Mononuclear cell (primary cell): ENCODE results near the gene BAMBI. TPM values are rescaled to one million over a fixed set of nuclear protein-coding genes. Genes with fewer than 3 reads are reported as not detected.

Source experiments
- H3K27me3 ChIP-seq: 2 replicates; pipeline ENCODE4 v1.6.0; 2011; ENCODE audit warnings: low read length, control low read depth; ENCODE audit not compliant: insufficient read depth
- H3K4me1 ChIP-seq: 2 replicates; pipeline ENCODE4 v1.5.1; 2011; ENCODE audit warnings: mild to moderate bottlenecking, low read length, control low read depth; ENCODE audit not compliant: insufficient read depth
- H3K4me3 ChIP-seq: 2 replicates; pipeline ENCODE4 v1.5.1; 2011; ENCODE audit warnings: mild to moderate bottlenecking, low read length, moderate library complexity
- H3K9me3 ChIP-seq: 2 replicates; pipeline ENCODE4 v1.5.1; 2011; ENCODE audit warnings: low read depth, mild to moderate bottlenecking, control low read depth, low read length
- total RNA-seq: library from RNA; depleted of rRNA; stranded (reverse); fragments of >200 nt; gene quantifications from one replicate; pipeline ENCODE4 v1.2.3, GENCODE V29; 2012

Gene BAMBI
- total RNA-seq, 1 donor = 1.9 TPM

DNA sequence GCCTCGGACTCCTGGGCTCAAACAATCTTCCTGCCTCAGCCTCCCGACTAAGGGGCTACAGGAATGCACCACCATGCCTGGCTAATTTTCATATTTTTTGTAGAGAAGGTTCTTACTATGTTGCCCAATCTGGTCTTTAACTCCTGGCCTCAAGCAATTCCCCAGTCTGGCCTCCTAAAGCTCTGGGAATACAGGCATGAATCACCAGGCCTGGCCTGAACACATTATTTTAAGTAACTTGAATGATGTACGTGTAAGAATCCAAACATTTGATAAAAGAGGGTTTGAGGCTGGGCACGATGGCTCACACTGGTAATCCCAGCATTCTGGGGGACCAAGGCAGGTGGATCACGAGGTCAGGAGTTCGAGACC lies 13.0 kb upstream of the BAMBI start:
- H3K9me3 ChIP-seq = no peaks in the 10 kb centered on the region
- no peak overlapping the region for H3K4me3 ChIP-seq
- peaks cover 40% of the 10 kb centered on the region for H3K27me3 ChIP-seq
- peaks cover 8% of the 10 kb centered on the region for H3K4me1 ChIP-seq

DNA sequence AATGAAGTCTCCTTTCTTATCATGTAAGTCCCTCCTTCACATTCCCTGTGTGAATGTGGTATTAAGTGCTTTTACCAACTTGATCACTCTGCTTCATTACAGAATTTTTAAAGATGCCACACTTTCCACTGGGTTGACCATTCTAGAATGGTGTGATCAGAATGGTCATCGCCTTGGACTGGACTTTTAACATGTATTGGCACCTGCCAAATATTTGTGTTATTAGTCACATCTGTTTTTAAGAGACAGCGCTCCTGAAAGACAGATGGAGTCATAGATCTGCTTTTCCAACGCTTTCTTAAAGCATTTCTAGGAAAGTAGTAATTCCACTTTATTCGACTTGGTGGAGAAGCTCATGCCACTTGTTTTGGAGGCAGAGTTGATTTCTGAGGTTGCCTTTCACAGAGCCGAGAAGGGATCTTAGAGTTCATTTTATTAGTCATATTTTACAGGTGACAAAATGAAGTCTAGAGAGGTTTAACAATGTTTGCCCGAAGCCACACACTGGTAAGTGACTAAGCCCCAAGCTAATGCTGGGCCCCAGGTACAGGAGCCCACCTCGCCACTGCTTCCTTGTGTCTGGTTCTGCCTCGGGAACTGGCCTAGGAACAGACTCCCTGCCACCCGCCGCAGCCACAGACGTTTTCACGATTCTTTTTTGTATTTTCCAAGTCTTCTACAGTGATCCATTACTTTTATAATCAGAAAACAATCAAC lies 10.4 kb upstream of the BAMBI start:
- H3K27me3 ChIP-seq = peaks cover 53% of the 10 kb centered on the region

DNA sequence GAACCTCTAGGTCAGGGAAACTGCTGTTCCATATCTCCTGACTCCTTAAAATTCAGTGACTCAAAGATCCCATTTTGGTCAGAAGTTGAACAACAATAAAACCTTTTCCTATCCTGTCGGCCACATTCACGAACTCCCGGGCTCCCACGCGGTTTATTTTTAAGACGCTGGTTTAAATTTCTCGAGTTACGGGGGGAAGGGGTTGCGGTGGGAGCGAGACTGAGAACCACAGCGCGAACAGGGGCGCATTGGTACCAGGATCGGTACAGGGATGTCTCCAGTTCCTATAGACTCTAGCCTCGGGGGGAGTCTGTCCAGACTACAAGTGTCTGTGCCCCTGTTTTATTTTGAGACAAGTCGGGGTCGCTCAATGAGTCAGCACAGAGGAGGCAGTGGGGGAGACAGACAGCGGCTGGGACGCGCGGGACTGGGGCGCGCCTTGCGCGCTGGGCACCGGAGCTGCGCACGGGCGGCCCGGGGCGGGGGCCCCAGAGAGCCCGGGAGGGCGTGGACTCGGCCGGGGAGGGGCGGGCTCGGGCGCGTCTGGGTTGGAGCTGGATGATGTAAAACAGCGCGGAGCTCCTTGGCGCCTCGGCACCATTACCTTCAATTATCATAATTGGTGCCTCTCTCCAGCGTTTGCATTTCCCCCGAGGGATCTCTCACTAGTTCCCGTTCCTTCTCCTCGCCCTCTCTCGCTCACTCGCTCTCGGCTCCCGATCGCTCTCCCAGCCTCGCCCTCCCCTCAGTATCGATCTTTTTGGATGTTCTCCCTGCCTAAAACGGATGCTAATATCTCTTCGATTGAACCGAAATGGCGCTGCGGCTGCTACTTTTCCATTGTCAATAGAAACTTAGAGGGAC lies 8.7 kb upstream of the BAMBI start:
- no peak overlapping the region for H3K4me3 ChIP-seq

More for the DNA sequence above, 10.4 kb upstream of the BAMBI start:
- Histone ChIP-seq H3K4me3 (no peak overlapping the region), H3K9me3 (no peaks in the 10 kb centered on the region), H3K4me1 (peaks cover 8% of the 10 kb centered on the region)

DNA sequence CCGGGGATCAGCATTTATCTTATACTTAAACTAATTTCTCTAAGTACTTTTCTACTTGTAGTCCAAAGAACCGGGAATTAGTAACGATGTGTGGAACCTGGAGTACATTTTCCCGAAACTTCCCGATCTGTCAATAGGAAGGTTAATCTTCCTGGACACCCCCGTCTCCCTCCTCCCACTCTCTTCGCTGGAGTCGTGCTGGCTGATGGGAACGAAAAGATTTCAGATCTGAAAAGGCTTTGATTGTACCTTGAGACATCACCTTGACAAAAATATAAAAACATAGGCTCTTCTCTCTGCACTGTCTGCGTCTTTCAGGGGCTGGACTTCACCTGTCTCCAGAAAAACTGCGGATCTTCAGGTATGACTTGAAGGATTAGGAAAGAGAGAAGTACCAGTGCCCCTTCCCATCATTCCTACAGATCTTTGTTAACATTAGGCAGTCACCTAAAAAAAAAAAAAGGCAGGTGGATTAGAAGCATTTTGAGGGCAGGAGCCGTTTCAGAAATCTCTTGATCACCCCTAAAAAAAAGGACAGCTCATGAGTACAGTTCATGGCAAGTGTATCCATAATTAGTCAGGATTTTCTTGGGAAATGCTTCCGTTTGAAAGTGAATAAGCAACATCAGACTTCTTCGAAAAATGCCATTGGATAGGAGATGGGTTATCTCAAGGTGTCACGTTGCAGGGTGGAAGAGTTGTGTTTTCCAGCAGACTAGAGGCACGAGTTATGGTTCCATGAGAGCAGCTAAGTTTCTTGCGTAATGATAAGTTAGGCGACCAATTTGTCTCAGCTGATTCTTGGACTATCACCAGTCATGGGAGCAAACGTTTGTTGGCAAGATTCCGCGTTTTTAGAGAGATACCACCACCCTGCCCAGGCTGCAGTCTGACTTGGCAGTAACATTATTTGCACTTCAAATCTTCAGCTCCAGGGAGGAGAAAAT lies 7.8 kb upstream of the BAMBI start:
- Histone ChIP-seq H3K4me3 (no peak overlapping the region), H3K9me3 (no peaks in the 10 kb centered on the region), H3K27me3 (peaks cover 73% of the 10 kb centered on the region), H3K4me1 (peaks cover 8% of the 10 kb centered on the region)

More for the DNA sequence above, 8.7 kb upstream of the BAMBI start:
- Histone ChIP-seq H3K27me3 (peaks cover 69% of the 10 kb centered on the region), H3K4me1 (peaks cover 8% of the 10 kb centered on the region), H3K9me3 (no peaks in the 10 kb centered on the region)

DNA sequence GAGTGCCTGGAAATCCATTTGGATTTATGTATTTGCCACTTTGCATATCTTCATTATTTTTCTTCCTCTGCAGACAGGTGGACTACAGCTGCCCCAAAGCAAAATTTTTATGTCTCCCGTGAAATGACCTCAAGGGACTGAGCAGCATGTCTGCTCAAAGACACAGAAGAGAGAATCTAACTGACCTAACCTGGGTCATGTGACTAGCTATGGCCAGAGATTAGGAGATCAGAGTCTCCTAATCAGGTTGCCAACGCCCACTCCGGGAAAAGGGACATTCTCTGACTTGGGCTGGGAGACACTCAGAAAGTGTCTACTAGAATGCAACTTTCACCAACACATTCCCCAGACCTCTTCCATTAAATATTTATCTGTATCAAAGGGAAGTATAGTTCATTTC lies 2.5 kb upstream of the BAMBI start:
- Histone ChIP-seq H3K9me3 (no peaks in the 10 kb centered on the region), H3K4me1 (peaks cover 28% of the 10 kb centered on the region), H3K27me3 (peaks cover 78% of the 10 kb centered on the region), H3K4me3 (no peak overlapping the region)

DNA sequence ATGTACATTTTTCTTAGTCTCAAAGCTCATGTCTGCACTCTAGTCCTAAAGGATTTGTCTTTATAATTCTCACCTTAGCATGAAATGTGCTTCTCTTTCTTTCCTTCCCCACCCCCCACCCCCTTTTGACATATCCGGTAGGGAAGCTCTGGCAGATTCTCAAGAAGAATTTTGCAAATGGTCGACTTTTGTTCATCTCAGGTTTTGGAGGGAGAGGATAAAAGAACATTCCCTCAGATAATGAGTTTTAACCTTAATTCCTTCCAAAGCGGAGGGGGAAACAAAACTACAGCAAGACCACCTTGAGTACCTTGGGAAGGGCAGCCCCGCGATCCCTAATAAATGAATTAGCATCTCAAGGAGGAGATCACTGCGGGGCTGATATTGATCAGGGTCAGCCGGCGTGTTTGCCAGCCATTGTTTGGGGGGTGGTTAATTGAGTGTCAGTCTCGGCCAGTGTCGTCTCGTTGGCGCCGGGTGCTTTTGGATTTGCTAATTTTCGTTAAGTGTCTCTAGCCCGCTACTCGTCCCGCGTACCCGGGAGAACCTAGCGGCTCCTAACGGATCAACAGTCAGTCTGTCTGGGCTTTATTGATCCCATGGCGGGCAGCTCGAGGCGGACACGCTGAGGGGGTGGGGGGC lies 874 bp upstream of the BAMBI start:
- H3K27me3 ChIP-seq = peaks cover 83% of the 10 kb centered on the region
- peak overlapping the region; percentile 48 for H3K4me3 ChIP-seq
- no peaks in the 10 kb centered on the region for H3K9me3 ChIP-seq
- peaks cover 35% of the 10 kb centered on the region for H3K4me1 ChIP-seq

DNA sequence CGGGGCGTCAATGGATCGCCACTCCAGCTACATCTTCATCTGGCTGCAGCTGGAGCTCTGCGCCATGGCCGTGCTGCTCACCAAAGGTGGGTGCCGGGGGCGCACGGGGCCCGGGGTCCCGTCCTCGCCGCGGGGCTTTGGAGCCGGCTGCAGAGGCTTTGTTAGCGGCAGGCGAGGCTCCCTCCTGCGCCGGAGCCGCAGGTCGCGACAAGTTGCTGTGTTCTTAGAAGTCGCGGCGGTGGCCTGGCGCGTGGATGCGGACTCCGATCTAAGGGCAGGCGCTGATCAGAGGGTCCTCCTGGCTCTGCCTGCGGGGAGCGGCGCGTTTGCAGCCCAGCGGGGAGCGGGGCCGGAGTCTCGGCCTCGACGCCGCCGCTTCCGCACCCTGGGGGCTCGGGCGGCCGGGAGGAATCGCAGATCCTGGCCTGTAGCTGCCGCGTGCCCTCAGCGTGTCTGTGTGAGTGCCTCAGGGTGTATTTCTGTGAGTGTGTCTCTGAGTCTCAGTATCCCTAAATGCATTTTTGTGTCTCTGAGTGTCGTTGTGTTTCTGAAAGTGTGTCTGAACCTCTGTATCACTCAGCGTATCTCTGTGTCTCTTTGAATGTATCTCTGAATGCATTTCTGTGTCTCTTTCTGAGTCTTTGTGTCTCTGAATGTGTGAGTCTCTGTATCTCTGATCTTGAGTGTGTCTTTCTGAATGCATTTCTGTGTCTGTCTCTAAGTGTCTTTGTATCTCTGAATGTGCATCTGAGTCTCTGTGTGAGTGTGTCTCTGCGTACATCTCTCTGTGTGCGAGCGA lies 766 bp downstream of the BAMBI start:
- Histone ChIP-seq H3K27me3 (peaks cover 79% of the 10 kb centered on the region), H3K9me3 (no peaks in the 10 kb centered on the region), H3K4me1 (peaks cover 35% of the 10 kb centered on the region), H3K4me3 (peak overlapping the region; percentile 48)

DNA sequence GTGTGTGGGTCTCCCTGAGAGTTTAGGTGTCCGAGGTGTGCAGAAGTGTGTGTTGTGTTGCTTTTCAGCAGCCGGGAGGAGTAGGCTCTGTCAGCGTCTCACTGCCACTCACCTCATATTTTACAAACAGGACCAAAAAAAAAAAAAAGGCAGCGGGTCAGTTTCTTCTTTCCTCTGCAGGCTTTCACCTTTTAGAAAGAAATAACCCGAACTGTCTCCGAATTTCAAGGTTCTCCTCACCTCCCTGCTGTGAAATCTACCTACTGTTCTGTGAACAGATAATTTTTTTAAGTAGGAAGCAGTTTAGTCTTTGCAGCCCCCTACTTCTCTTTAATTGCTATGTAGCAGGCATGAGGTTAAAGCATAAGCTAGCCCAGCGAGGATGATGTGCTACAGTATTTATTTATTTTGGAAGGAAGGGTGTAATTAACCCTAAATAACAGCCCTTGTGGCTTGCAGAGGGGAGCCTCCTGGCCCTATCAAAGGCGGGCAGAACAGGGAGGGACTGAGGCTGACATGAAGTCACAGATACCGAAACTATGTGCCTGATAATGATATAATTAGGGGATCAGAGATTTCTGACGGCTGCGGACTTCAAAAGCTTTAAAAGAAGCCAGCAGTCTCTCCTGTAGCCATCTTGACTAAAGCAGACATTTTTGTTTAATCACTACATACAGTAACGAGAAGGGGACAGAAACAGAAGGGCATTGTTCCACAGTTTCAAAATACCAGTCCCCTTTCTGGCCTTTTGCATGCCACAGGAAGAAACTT lies 1.6 kb downstream of the BAMBI start:
- Histone ChIP-seq H3K9me3 (no peaks in the 10 kb centered on the region), H3K27me3 (peaks cover 71% of the 10 kb centered on the region), H3K4me1 (peaks cover 35% of the 10 kb centered on the region), H3K4me3 (no peak overlapping the region)

DNA sequence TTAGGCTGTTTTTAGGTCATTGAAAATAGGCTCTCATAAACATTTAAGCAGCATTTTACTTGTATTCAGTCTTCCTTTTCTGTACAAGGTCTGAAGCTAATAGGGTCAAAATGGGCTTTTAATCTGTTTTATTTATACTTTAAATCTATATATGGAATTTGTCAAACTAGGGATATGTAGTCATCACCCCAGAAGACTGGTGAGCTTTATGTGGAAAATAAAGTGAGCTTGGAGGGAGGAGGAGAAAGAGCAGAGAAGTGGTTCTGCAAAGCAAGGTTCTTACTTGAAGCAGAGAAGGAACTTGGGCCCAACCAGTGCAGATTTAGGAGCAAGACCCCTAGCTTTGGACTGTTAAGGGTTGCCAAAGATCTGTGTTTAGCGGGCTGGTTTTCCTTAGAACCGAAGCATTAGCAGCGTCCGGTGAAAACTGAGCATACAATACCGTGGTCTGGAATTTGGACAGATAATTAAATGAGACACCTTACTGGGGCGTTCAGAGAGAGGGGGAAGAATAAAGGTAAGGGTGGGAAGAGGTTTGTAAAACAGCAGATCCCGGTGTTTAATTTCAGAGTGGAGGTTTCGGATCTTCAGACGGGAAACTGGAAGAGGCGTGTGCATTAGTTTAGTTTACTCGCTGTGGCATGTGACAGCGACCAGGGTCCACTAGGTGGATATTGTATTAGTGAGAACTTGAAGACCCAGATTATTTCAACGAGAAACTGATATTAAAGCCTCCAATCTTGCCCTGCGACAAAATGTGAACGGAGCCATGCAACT lies 2.4 kb downstream of the BAMBI start:
- H3K4me3 ChIP-seq = no peak overlapping the region
- H3K27me3 ChIP-seq = peaks cover 62% of the 10 kb centered on the region
- peaks cover 35% of the 10 kb centered on the region for H3K4me1 ChIP-seq
- no peaks in the 10 kb centered on the region for H3K9me3 ChIP-seq

DNA sequence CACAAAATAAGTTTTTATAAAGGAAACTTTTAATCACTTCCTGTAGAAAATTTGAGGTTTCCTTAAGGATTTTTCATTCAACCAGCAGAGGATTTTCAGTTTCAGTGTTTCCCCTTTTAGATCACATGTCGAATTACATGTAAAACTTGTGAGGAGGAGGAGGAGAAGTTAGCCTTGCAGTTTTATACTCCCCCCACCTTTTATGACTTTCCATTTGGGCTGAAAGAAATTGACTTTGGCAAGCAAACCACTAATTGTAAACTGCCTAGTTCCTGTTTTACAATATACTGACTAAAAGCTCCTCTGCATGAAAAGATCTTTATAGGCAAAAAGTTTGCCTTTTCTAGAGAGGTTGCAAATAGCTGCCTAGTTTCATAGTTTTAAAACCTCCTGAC lies 3.0 kb downstream of the BAMBI start:
- peaks cover 56% of the 10 kb centered on the region for H3K27me3 ChIP-seq
- H3K4me1 ChIP-seq = peaks cover 35% of the 10 kb centered on the region
- no peaks in the 10 kb centered on the region for H3K9me3 ChIP-seq
- H3K4me3 ChIP-seq = no peak overlapping the region

DNA sequence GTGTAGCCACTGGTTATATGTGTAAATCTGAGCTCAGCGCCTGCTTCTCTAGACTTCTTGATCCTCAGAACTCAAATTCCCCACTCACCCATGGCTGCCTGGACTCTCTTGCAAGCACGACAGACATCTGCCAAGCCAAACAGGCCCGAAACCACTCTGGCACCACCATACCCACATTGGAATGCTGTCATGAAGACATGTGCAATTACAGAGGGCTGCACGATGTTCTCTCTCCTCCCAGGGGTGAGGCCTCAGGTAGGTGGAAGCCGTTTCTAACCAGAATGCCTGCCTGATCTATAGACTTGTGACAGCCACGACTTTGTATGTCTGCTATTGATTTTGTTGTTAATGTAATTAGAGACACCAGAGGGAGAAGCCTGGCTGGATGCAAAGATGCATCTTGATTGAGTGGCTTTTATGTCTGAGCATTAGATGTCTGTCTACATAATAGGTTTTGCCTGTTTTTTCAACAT lies 4.0 kb downstream of the BAMBI start:
- H3K27me3 ChIP-seq = peaks cover 47% of the 10 kb centered on the region
- no peaks in the 10 kb centered on the region for H3K9me3 ChIP-seq
- H3K4me3 ChIP-seq = no peak overlapping the region
- peaks cover 34% of the 10 kb centered on the region for H3K4me1 ChIP-seq

DNA sequence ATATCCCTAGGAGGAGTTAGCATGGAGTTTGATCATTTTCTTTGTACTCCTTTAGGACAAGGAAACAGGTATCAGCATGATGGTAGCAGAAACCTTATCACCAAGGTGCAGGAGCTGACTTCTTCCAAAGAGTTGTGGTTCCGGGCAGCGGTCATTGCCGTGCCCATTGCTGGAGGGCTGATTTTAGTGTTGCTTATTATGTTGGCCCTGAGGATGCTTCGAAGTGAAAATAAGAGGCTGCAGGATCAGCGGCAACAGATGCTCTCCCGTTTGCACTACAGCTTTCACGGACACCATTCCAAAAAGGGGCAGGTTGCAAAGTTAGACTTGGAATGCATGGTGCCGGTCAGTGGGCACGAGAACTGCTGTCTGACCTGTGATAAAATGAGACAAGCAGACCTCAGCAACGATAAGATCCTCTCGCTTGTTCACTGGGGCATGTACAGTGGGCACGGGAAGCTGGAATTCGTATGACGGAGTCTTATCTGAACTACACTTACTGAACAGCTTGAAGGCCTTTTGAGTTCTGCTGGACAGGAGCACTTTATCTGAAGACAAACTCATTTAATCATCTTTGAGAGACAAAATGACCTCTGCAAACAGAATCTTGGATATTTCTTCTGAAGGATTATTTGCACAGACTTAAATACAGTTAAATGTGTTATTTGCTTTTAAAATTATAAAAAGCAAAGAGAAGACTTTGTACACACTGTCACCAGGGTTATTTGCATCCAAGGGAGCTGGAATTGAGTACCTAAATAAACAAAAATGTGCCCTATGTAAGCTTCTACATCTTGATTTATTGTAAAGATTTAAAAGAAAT lies 4.8 kb downstream of the BAMBI start:
- Histone ChIP-seq H3K9me3 (no peaks in the 10 kb centered on the region), H3K4me3 (no peak overlapping the region), H3K4me1 (peaks cover 27% of the 10 kb centered on the region), H3K27me3 (peaks cover 41% of the 10 kb centered on the region)
